C4-2B (cell line): ENCODE results near the gene CDKAL1.

Source experiments
- ZFX ChIP-seq: fragments of 450-650 bp; IDR thresholded peaks from 2 replicates; pipeline ENCODE4 v1.6.1; 2017
- TF ChIP-seq, protein P1 (sequence below): fragments of 450-650 bp; conservative IDR thresholded peaks from 2 replicates; pipeline ENCODE4 v1.5.1; 2017; ENCODE audit warnings: mild to moderate bottlenecking

DNA sequence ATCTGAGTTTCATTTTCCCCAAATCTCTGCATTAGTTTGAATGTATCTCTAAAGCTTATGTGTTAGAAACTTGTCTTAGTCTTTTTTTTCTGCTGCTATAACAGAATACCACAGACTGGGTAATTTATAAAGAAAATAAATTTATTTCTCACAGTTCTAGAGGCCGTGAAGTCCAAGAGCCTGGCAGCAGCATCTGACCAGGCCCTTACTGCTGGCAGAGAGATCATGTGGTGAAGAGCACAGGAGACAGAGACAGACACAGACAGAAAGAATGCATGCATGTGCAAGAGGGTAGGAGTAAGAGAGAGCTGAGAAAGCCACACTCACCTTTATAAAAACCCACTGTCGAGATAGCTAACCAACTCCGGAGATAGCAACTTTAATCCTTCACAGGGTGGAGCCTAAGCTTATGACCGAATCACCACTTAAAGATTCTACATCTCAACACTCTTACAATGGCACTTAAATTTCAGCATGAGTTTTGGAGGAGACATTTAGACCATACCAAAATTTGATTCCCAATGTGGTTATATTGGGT lies 646.6 kb downstream of the CDKAL1 start:
- TF ChIP-seq, protein P1, sequence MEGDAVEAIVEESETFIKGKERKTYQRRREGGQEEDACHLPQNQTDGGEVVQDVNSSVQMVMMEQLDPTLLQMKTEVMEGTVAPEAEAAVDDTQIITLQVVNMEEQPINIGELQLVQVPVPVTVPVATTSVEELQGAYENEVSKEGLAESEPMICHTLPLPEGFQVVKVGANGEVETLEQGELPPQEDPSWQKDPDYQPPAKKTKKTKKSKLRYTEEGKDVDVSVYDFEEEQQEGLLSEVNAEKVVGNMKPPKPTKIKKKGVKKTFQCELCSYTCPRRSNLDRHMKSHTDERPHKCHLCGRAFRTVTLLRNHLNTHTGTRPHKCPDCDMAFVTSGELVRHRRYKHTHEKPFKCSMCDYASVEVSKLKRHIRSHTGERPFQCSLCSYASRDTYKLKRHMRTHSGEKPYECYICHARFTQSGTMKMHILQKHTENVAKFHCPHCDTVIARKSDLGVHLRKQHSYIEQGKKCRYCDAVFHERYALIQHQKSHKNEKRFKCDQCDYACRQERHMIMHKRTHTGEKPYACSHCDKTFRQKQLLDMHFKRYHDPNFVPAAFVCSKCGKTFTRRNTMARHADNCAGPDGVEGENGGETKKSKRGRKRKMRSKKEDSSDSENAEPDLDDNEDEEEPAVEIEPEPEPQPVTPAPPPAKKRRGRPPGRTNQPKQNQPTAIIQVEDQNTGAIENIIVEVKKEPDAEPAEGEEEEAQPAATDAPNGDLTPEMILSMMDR, result no peak
- TF ChIP-seq ZFX, result no peak
